ENCODE measurements around the gene TRPM5.

TRPM5 gene

DNA sequence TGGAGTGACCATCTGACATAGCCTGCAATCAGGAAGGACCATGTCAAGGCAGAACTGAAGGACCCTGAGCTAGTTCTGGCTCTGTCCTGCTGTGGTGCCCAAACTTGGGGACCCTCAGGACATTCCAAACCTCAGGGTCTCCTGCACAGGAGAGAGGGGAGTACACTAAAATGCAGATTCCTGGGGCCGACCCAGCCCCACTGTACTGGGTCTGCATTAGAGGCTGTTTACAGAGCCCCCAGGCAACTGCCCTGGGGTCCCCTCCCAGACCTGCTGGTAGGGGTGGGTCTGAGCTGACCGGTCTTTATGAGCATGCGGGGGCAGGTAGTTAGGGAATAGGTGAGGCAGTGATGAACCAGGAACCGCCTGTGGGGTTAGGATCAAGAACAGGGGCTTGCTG, 6.8 kb downstream of the TRPM5 start:
- in situ Hi-C loops (cut with MboI; ENCODE audit: low sequenced_read_pairs), result loop anchor here (10.0 kb wide), 1 partner anchor 77 kb away; no protein-coding TSS in a partner anchor

GRCh38 chr11:2436521-2437031, 7.7 kb downstream of the TRPM5 start:
- in situ Hi-C loops (cut with MboI; ENCODE audit: low sequenced_read_pairs), result loop anchor here (10.0 kb wide), 1 partner anchor 78 kb away; no protein-coding TSS in a partner anchor

DNA sequence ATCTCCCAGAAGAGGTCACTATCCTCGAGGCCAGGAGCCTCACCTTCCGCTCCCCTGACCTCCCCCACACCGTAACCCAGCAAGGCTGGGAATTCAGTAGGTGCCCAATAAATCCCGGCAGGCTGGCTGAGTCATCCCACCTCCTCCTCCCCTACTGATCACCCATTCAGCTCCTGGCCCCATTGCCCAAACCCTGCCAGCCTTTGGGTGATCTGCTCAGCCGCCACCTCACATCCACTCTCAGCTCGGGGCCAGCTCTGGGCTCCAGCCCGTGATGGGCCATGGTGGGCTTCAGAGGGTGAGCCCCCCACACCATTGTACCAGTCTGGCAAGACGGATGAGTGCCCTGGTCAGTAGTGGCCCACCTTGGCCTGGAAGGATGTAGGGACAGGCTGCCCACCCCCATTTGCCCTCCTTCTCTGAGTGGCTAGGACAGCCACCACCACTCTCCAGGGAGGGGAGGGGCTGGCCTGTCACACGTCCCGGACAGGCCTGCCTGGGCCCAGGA, 8.2 kb downstream of the TRPM5 start:
- in situ Hi-C loops (cut with MboI; ENCODE audit: low sequenced_read_pairs), result loop anchor here (10.0 kb wide), 1 partner anchor 79 kb away; no protein-coding TSS in a partner anchor

GRCh38 chr11:2435288-2436012, 8.9 kb downstream of the TRPM5 start:
- in situ Hi-C loops (cut with MboI; ENCODE audit: low sequenced_read_pairs), result loop anchor here (10.0 kb wide), 1 partner anchor 79 kb away; no protein-coding TSS in a partner anchor

DNA sequence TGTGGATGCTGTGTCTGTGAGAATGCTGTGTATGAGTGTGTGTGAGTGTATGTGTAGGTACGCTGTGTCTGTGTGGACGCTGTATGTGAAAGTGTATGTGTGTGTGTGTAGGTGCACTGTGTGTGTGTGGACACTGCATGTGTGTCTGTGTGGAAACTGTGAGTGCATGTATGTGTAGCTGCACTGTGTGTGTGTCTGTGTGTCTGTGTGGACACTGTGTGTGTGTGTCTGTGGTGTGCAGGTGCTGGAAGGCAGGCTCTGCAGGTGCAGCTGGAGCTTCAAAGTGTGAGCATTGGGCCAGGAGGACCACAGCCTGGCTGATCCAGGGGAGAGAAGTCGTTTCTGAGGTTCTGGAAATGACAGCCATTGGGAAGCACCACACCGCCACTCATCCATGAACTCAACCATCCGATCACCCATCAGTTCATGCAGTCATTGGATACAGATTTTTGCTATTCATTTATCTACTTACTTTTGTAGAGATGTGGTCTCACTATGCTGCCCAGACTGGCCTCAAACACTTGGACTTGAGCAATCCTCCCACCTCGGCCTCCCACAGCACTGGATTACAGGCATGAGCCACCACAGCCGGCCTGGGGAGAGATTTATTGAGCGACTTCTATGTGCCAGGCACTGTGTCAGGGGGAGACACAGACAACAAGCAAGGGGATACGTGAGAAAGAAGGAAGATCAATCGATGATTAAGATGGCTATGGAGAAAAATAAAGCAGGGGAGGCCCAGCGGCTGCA, 9.6 kb downstream of the TRPM5 start:
- in situ Hi-C loops (cut with MboI; ENCODE audit: low sequenced_read_pairs), result loop anchor here (10.0 kb wide), 1 partner anchor 80 kb away; no protein-coding TSS in a partner anchor

- in situ Hi-C loops (cut with MboI; ENCODE audit: low sequenced_read_pairs), result loop anchor here (10.0 kb wide), 1 partner anchor 81 kb away; no protein-coding TSS in a partner anchor
These were observed 10.3 kb downstream of the TRPM5 start for GRCh38 chr11:2434008-2434407.

- in situ Hi-C loops (cut with MboI; ENCODE audit: low sequenced_read_pairs), result loop anchor here (10.0 kb wide), 1 partner anchor 81 kb away; no protein-coding TSS in a partner anchor
These were observed 11.0 kb downstream of the TRPM5 start for GRCh38 chr11:2433106-2433925.

DNA sequence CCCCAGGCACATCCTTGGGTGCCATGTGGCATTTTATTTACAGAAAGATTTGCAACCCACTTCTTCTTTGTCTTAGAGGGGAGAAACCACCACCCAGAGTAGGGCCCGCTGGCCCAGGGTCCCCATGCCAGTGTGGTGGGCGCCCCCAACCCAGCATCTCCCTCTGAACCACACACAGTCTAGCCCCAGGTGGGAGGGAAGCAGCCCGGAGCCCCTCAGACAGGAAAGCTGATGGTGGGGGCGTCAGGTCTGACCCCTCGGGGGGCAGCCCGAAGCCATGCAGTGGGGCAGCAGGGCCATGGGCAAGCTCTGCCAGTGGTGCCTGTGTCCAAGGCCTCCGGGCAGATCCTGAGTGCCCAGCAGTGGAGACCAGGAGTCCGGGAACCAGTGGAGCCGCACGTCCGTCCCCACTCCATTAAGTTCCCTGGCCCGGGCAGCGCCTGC, 11.7 kb downstream of the TRPM5 start:
- in situ Hi-C loops (cut with MboI; ENCODE audit: low sequenced_read_pairs), result loop anchor here (10.0 kb wide), 1 partner anchor 82 kb away; no protein-coding TSS in a partner anchor

GRCh38 chr11:2432171-2432621, 12.1 kb downstream of the TRPM5 start:
- in situ Hi-C loops (cut with MboI; ENCODE audit: low sequenced_read_pairs), result loop anchor here (10.0 kb wide), 1 partner anchor 83 kb away; no protein-coding TSS in a partner anchor

- in situ Hi-C loops (cut with MboI; ENCODE audit: low sequenced_read_pairs), result loop anchor here (10.0 kb wide), 1 partner anchor 83 kb away; no protein-coding TSS in a partner anchor
These were observed 12.9 kb downstream of the TRPM5 start for GRCh38 chr11:2431395-2431794.

GRCh38 chr11:2428322-2428795, 16.0 kb downstream of the TRPM5 start:
- in situ Hi-C loops (cut with MboI; ENCODE audit: low sequenced_read_pairs), result loop anchor here (5.0 to 10.0 kb wide), 2 partner anchors 104 to 466 kb away; no protein-coding TSS in a partner anchor

DNA sequence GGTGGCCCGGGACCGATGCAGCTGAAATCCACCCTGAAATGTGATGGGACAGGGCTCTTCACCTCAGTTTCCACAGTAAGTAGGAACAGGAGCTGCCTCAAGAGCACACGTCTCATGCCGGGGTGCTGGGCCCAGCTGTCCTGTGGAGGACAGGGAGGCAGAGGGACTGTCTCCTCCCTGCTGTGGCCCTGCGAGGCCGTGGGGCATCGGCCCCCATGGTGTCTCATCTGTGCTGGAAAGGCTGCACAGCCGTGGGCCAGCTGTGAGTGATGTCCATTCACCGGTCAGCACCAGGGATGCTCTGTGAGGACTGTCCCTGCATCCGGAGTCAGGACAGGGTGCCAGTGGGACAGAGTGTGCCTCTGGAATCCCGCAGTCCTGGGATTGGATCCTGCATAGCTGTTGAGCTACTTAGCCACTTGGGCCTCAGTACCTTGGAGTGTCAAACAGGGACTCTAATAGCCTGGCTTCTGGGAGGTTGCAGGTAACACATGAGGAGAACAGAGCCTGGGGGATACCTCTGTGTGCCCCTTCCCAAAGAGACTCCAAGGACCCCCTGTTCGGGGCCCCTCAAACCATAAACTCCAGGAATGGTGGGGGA, 16.5 kb downstream of the TRPM5 start:
- in situ Hi-C loops (cut with MboI; ENCODE audit: low sequenced_read_pairs), result loop anchor here (5.0 to 10.0 kb wide), 2 partner anchors 104 to 467 kb away; no protein-coding TSS in a partner anchor

DNA sequence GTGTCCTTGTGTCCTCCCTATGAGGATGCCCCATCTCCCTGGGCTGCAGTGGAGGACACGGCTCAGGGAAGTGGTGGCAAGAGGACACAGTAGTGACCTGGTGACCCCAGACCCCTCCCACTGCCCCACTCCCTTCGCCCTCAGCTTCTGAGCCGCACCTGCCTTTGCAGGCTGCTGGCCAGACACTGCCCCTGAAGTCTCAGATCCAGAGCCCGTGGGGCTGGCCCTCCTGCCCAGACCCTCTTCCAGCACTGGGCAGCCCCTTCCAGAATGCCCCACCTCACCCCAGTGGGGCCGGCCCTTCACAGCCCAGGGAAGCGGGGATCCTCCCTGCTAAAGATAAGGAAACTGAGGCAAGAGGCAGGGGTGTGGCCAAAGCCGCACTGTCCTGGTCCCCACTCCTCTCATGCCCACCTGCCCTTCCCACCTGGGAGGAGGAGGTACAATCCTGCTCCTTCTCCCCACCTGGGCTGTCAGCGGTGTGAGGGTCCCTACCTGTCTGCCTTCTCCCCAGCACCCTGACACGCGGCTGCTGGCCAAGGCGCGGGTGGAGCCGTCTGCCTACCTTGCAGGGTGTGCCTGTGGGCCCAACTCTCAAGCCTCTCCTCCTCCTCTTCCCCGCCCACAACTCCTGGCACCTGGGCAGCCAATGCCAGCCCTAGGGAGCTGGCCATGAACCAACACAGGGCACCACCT, 17.3 kb downstream of the TRPM5 start:
- in situ Hi-C loops (cut with MboI; ENCODE audit: low sequenced_read_pairs), result loop anchor here (5.0 to 10.0 kb wide), 2 partner anchors 105 to 468 kb away; no protein-coding TSS in a partner anchor

- in situ Hi-C loops (cut with MboI; ENCODE audit: low sequenced_read_pairs), result loop anchor here (5.0 to 10.0 kb wide), 2 partner anchors 106 to 469 kb away; no protein-coding TSS in a partner anchor
These were observed 18.1 kb downstream of the TRPM5 start for GRCh38 chr11:2426221-2426620.

DNA sequence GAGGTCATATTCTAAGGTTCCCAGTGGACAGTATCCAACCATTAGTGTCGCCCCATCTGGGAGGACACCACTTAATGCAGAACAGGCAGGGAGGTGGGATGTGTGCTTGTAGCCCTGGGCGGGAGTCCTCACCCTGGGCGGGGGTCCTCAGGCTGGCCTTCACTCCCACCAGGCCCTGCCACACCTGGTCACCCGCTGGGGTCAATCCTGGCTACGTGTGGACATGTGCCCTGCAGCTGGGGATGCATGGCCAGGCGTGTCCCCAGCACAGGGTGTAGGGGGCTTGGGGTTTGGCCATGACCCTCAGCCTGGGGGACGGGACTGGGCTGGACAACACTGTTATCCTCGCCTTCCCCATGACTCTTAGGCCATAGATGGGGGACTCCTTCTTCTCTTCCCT, 18.8 kb downstream of the TRPM5 start:
- in situ Hi-C loops (cut with MboI; ENCODE audit: low sequenced_read_pairs), result loop anchor here (5.0 to 10.0 kb wide), 2 partner anchors 107 to 469 kb away; no protein-coding TSS in a partner anchor

GRCh38 chr11:2424811-2425495, 19.4 kb downstream of the TRPM5 start:
- in situ Hi-C loops (cut with MboI; ENCODE audit: low sequenced_read_pairs), result loop anchor here (5.0 to 10.0 kb wide), 2 partner anchors 107 to 470 kb away; no protein-coding TSS in a partner anchor

GRCh38 chr11:2423157-2424025, 20.9 kb downstream of the TRPM5 start:
- in situ Hi-C loops (cut with MboI; ENCODE audit: low sequenced_read_pairs), result loop anchor here (10.0 kb wide), 1 partner anchor 471 kb away; no protein-coding TSS in a partner anchor

All from HL-60/S4 (cell line).